Tibial nerve (tissue), 4 donors: ENCODE data around the gene NUP98. TPM values are rescaled to one million over a fixed set of nuclear protein-coding genes. Genes with fewer than 3 reads are reported as not detected.
"Not testable (repeated sequence)": the region's sequence is repeated elsewhere in the genome, so short reads cannot be mapped to it uniquely, and the experiment has no call there.

ENCODE experiments used
- DNase-seq, 2 donors: peaks; one replicate each; pipeline ENCODE4 v3.0.0-alpha.2; 2019; ENCODE audit warnings: low spot score in 2 of 2
- H3K27ac ChIP-seq, 4 donors: fragments of 200-600 bp; sonication (generic) in 3 of 4; one replicate each; pipeline ENCODE4 v1.5.1; 2017 to 2019; ENCODE audit warnings: mild to moderate bottlenecking in 1 of 4
- H3K27me3 ChIP-seq, 2 donors: fragments of 200-600 bp; sonication (generic) in 1 of 2; one replicate each; pipeline versions ENCODE4 v1.5.1 to v1.6.0; 2017 to 2019
- H3K36me3 ChIP-seq, 3 donors: fragments of 200-600 bp; sonication (generic); one replicate each; pipeline ENCODE4 v1.5.1; 2018 to 2019
- H3K4me1 ChIP-seq, 4 donors: fragments of 200-600 bp; sonication (generic) in 3 of 4; one replicate each; pipeline ENCODE4 v1.5.1; 2017 to 2019
- H3K4me3 ChIP-seq, 4 donors: fragments of 200-600 bp; sonication (generic) in 3 of 4; one replicate each; pipeline ENCODE4 v1.5.1; 2017 to 2019; ENCODE audit warnings: mild to moderate bottlenecking in 1 of 4, moderate library complexity in 1 of 4
- H3K9me3 ChIP-seq, 4 donors: fragments of 200-600 bp; sonication (generic) in 3 of 4; one replicate each; pipeline ENCODE4 v1.5.1; 2017 to 2019
- CTCF ChIP-seq, 5 experiments: fragments of 200-600 bp in 3 of 5; fragments of 450-650 bp in 2 of 5; sonication (generic) in 3 of 5; IDR thresholded peaks; one replicate each; pipeline ENCODE4 v1.5.1; 2016 to 2019; ENCODE audit warnings: antibody characterized with exemption in 5 of 5, mild to moderate bottlenecking in 3 of 5, moderate library complexity in 2 of 5
- EP300 ChIP-seq, 2 donors: sonication (generic); formaldehyde crosslinking; IDR thresholded peaks; one replicate each; pipeline ENCODE4 v1.6.1; 2017; ENCODE audit warnings: antibody characterized with exemption in 2 of 2, mild to moderate bottlenecking in 1 of 2
- POLR2A ChIP-seq, 2 donors: fragments of 450-650 bp; IDR thresholded peaks; one replicate each; pipeline ENCODE4 v1.6.1; 2017; ENCODE audit warnings: antibody characterized with exemption in 2 of 2, mild to moderate bottlenecking in 2 of 2, moderate library complexity in 2 of 2
- WGBS, 2 donors: methylation state at CpG; one replicate each; pipeline ENCODE4 v1.1.5; 2018; 5-methylcytosine and 5-hydroxymethylcytosine counted together
- total RNA-seq, 4 donors: library from RNA; depleted of rRNA; stranded (reverse); fragments of >200 nt; gene quantifications; one replicate each; pipeline ENCODE4 v1.1.0, GENCODE V29; 2016

Gene NUP98
- total RNA-seq, 4 donors from 2014 or later, result 75.3 to 193 (median 115) TPM

- Histone ChIP-seq H3K9me3 (no peaks in the 10 kb centered on the region), H3K27ac (no peak overlapping the region), H3K36me3 (peaks cover 0 to 7% (median 0%) of the 10 kb centered on the region in 3 donors), H3K4me1 (no peaks in the 10 kb centered on the region), H3K27me3 (no peaks in the 10 kb centered on the region), H3K4me3 (no peak overlapping the region)
- TF ChIP-seq CTCF (IDR thresholded peaks at IDR 0.05) (no peak), POLR2A (IDR thresholded peaks at IDR 0.05) (no peak), EP300 (IDR thresholded peaks at IDR 0.05) (no peak)
- no peak for DNase-seq
- 66 to 78% methylated on average over 2 of the region's 2 CpGs for WGBS, 2 donors
Measured at GRCh38 chr11:3816673-3817072, 19.3 kb upstream of the NUP98 start.

GRCh38 chr11:3815845-3816244, 18.5 kb upstream of the NUP98 start:
- no peak for DNase-seq
- H3K27ac ChIP-seq, result no peak overlapping the region

GRCh38 chr11:3814832-3815231, 17.5 kb upstream of the NUP98 start:
- WGBS, 2 donors, result 97 to 98% methylated on average over 5 of the region's 5 CpGs
- DNase-seq, H3K27ac ChIP-seq, H3K4me3 ChIP-seq, H3K9me3 ChIP-seq, H3K4me1 ChIP-seq, H3K27me3 ChIP-seq: not testable (repeated sequence)
- H3K36me3 ChIP-seq, result peaks cover 0 to 19% (median 0%) of the 10 kb centered on the region in 3 donors

More at GRCh38 chr11:3815845-3816244, 18.5 kb upstream of the NUP98 start:
- Histone ChIP-seq H3K27me3 (no peaks in the 10 kb centered on the region), H3K36me3 (peaks cover 0 to 15% (median 0%) of the 10 kb centered on the region in 3 donors), H3K4me3 (no peak overlapping the region), H3K4me1 (no peaks in the 10 kb centered on the region), H3K9me3 (no peaks in the 10 kb centered on the region)
- TF ChIP-seq EP300 (IDR thresholded peaks at IDR 0.05) (no peak), CTCF (IDR thresholded peaks at IDR 0.05) (no peak), POLR2A (IDR thresholded peaks at IDR 0.05) (no peak)
- 68 to 74% methylated on average over 4 of the region's 4 CpGs for WGBS, 2 donors

GRCh38 chr11:3810951-3811350, 13.6 kb upstream of the NUP98 start:
- TF ChIP-seq EP300 (IDR thresholded peaks at IDR 0.05), result no peak
- TF ChIP-seq POLR2A (IDR thresholded peaks at IDR 0.05), result no peak
- no peak for TF ChIP-seq CTCF (IDR thresholded peaks at IDR 0.05)
- 96 to 98% methylated on average over 4 of the region's 4 CpGs for WGBS, 2 donors
- Histone ChIP-seq H3K4me3 (no peak overlapping the region), H3K27me3 (no peaks in the 10 kb centered on the region), H3K36me3 (peaks cover 0 to 19% (median 0%) of the 10 kb centered on the region in 3 donors), H3K27ac (no peak overlapping the region), H3K9me3 (no peaks in the 10 kb centered on the region), H3K4me1 (peaks cover 0 to 19% (median 3%) of the 10 kb centered on the region in 4 donors)
- no peak for DNase-seq

GRCh38 chr11:3810446-3810845, 13.1 kb upstream of the NUP98 start:
- peaks cover 0 to 19% (median 3%) of the 10 kb centered on the region in 4 donors for H3K4me1 ChIP-seq
- H3K36me3 ChIP-seq, result peaks cover 0 to 19% (median 0%) of the 10 kb centered on the region in 3 donors
- H3K27ac ChIP-seq, result no peak overlapping the region
- 82 to 92% methylated on average over 3 of the region's 3 CpGs for WGBS, 2 donors
- no peaks in the 10 kb centered on the region for H3K9me3 ChIP-seq
- no peak overlapping the region for H3K4me3 ChIP-seq
- no peaks in the 10 kb centered on the region for H3K27me3 ChIP-seq
- TF ChIP-seq CTCF (IDR thresholded peaks at IDR 0.05) (no peak), POLR2A (IDR thresholded peaks at IDR 0.05) (no peak), EP300 (IDR thresholded peaks at IDR 0.05) (no peak)
- no peak for DNase-seq

- Histone ChIP-seq H3K27me3 (no peaks in the 10 kb centered on the region), H3K27ac (no peak overlapping the region), H3K36me3 (peaks cover 0 to 19% (median 0%) of the 10 kb centered on the region in 3 donors), H3K4me1 (peaks cover 0 to 19% (median 3%) of the 10 kb centered on the region in 4 donors), H3K4me3 (no peak overlapping the region), H3K9me3 (no peaks in the 10 kb centered on the region)
- DNase-seq, result no peak
- WGBS, 2 donors, result 100% methylated on average over 1 of the region's 1 CpG
- no peak for TF ChIP-seq POLR2A (IDR thresholded peaks at IDR 0.05)
Measured at GRCh38 chr11:3809624-3809928, 12.2 kb upstream of the NUP98 start.
